Astrocyte (in vitro differentiated cells and primary cell): Measurements from ENCODE around the gene BMPER.

Source experiments
- CTCF ChIP-seq: IDR thresholded peaks from 2 replicates; pipeline ENCODE4 v1.5.1; 2011; ENCODE audit warnings: low read depth, mild to moderate bottlenecking, inconsistent platforms, low read length, moderate library complexity; ENCODE audit not compliant: insufficient read depth
- EZH2 ChIP-seq: IDR thresholded peaks from 2 replicates; pipeline ENCODE4 v1.6.1; 2012; ENCODE audit warnings: mild to moderate bottlenecking, low read length, inconsistent platforms; ENCODE audit not compliant: insufficient read depth

DNA sequence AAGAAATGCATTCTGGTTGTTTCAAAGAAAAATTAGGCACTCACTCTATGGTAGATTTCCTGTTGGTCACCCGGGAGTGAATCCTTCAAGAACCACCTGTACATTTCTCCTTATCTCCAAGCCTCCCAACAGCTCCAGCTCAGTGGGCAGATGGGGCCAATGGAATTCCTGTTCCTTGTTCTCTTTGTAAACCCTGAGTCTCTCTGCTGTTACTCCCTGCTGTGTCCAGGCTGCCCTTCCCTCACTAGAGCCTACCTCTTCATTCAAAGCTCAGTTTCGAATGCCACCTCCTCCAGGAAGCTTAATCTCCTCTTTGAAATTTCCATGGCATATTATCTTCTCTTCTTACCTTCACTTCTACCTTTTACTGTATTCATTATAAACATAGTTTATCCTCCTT is 3.5 kb upstream of the BMPER start:
- TF ChIP-seq CTCF (no peak), EZH2 (no peak)
